GM18511 (cell line): Measurements from ENCODE around the gene SLC39A11.
A peak's percentile ranks its signal among the peaks of the same experiment; 100 is the strongest.
"Not testable (repeated sequence)": the region's sequence is repeated elsewhere in the genome, so short reads cannot be mapped to it uniquely, and the experiment has no call there.

Experiments
- ATAC-seq: cut with Tn5 transposase; IDR thresholded peaks from one replicate; pipeline ENCODE4 v1.9.1; 2021; ENCODE audit warnings: mild to moderate bottlenecking, moderate library complexity; ENCODE audit not compliant: unreplicated experiment

The SLC39A11 gene

DNA sequence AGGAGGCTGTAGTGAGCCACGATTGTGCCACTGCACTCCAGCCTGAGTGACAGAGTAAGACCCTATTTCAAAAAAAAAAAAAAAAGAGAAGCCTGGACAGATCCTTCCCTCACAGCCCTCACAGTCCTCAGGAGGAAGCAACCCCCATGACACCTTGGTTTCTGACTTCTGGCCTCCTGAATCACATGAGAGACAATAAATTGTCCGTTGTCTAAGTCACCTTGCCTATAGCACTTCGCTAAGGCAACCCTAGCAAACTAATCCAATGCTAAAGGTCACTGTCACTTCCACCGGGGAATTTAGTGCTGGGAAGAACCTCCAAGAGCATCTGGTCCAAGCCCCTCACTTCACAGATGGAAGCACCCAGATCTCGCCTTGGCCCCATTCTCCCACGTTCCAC is 18.9 kb upstream of the SLC39A11 start:
- ATAC-seq, result no peak

DNA sequence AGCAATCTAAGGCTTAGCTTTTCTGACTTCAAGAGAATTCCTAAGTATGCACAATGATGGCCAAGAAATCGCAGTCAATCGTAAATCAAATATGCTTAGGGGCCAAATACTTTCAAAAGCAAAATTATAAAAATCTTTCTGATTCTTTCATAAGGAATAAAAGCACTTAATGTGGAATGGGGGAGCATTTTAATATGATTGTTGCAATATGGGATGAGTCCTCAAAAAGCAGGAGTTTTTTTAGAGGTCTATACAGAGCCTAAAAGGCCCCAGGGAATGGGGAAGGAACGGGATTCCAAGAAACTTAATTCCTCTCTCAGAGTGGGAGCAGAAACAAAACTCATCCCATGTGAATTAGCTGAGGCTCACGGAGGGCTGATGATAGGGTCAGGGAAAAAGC is 14.7 kb upstream of the SLC39A11 start:
- ATAC-seq, result no peak

DNA sequence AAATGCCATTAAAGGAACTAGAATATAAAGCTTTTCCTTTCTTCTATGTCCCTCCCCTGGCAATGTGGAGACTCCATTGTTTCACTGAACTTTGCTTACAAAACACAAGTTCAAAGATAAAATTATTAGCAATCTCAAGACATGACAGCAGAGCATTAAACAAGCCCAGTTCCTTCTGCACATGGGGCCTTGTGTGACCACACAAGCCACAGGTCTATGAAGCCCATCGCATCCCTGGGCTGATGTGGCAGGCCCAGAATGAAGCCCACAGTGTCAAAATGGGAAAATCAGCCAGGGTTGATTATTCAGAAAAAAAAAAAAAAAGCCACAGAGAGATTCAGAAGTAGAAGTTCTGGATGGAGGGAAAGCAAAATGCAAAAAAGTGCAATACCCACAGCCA is 12.9 kb upstream of the SLC39A11 start:
- ATAC-seq, result no peak

DNA sequence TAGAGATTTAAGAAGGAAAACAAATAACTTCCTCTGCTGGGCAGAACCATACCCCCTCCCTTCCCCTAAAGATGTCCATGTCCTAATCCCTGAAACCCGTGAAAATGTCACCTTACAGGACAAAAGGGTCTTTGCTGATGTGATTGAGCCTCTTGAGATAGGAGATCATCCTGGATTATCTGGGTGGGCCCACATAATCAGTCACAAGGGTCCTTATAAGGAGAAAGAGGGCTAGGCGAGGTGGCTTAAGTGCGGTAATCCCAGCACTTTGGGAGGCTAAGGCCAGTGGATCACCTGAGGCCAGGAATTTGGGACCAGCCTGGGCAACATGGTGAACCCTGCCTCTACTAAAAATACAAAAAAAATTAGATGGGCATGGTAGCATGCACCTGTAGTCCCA is 12.0 kb upstream of the SLC39A11 start:
- ATAC-seq, result no peak

DNA sequence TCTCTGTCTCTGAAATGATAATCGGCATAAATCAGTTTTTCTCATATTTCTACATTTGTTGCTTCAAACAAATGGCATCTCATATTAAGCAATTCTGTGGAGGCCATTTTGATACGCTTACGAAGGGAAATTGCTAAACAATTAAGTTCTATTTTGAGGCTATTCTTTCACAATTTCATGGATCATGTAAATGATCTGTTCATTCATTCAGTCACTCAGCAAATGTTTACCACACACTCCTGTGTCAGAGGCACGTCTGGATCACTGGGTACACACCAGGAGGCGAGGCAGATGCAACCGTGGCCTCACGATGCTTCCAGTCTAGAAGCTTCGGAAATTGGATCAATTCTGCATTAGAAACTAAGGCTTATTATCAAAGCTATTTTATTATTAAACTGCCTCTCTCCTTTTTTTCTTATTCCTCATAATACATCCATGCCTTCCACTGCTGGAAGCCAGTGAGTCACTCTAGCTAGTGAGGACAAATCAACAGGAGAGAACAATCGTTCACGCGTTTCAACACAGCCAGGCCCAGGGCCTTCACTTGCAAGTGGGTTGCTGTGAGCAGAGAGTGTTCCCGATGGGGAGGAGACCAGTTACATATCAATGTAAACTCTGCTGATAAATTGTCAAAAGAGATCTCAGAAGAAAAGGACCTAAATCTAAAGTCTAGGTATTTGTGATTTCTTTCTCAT is 11.3 kb upstream of the SLC39A11 start:
- ATAC-seq, result no peak

DNA sequence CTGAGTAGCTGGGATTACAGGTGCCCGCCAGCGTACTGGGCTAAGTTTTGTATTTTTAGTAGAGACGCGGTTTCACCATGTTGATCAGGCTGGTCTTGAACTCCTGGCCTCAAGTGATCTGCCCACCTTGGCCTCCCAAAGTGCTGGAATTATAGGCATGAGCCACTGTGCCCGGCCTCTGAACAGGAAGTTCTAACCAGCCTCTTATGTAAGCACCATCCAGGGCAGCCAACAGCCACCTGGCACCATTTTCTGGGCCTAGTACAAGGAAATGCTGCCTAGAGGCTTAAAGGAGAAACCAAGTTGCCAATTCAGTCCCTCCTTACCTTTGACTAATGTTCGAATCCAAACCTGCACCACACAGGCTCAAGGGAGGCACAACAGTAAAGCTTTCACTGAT is 8.5 kb upstream of the SLC39A11 start:
- no peak for ATAC-seq

DNA sequence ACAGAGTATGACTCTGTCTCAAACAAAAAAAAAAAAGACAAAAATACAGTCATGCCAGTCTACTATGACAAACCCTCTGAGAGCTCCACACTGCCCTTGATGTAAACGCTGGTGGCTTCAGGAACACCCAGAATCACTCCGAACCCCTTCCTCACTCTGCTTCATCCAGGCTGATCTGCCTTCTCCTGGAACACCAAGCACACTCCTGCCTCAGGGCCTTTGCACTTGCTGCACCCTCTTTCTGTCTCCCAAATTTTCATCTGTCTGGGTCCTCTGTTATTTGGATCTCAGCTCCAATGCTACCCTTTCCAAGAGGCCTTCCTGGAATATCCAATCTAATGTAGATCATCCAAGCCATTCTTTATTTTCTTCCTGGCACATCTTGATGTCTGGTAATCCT is 7.9 kb upstream of the SLC39A11 start:
- ATAC-seq, result no peak

DNA sequence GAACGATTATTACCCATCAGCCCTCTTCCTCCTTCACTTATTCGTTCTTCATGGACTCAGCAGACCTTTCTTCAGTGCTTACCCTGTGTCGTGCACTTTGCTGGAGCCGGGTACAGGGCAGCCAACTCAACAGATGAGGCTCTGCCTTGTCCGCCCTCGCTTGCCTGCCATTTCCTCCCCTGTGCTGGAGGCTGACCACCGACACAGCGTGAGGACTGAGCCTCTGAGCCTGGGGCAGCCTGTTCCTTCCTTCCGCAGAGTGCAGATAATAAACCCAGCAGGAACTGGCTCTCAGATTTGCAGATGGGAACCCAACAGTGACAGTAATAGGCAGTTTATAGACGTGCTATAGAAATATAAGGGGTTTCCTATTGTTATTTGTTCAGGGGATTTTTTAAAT is 7.0 kb upstream of the SLC39A11 start:
- ATAC-seq, result no peak

DNA sequence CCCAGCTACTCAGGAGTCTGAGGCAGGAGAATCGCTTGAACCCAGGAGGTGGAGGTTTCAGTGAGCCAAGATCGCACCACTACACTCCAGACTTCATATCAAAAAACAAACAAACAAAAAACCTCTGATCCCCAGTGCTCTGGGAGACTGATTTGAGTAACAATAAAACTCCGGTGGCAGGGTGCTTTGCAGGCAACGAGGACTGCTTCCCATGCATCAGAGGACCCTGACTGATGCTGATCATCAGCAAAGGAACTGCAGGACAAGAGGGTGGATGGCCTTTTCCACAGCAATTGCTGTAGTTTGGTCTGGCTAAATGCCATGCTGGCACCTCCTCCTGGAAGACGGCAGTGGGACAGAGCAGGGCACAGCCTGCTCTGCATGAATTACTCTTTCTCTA is 6.4 kb upstream of the SLC39A11 start:
- ATAC-seq, result no peak

DNA sequence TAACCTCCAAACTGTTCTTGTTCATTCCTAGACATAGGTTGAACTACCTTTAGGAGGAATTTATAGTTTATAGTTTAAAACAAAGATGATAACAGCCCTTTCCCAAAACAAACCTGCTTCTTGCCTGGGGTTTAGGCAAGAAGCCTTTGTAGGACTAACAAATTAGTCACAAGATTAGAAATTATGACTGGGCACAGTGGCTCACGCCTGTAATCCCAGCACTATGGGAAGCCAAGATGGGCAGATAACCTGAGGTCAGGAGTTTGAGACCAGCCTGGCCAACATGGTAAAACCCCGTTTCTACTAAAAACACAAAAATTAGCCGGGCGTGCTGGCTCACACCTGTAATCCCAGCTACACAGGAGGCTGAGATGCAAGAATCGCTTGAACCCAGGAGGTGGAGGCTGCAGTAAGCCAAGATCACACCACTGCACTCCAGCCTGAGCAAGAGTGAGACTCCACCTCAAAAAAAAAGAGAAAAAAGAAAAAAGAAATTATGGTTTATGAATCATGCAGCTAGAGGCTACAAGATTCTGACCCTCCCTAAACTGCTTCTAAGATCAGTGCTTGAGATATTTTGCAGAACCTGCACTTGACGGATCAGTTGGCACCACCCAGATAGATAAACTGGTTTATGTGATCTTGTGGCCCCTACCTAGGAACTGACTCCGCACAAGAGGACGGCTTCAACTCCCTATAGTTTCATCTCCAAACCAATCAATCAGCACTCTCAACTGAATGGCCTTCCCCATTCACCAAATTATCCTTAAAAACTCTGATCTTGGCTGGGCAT is 5.7 kb upstream of the SLC39A11 start:
- not testable (repeated sequence) for ATAC-seq

DNA sequence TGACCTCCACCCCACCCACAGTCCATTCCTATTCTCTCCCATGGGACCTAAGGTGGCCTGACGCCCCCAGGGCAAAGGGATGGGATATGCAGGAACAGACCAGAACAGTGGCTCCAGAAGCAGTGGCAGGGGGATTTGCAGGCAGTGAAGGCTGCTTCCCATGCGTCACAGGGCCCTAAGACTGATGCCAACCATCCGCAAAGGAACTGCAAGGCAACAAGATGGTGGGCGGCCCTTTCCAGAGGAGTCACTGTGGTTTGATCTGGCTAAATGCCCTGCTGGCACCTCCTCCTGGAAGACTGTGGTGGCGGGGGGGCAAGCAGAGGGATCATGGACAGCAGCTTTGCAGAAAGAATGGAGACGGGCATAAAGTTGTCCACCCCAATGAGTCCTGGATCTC is 4.4 kb upstream of the SLC39A11 start:
- ATAC-seq, result no peak

DNA sequence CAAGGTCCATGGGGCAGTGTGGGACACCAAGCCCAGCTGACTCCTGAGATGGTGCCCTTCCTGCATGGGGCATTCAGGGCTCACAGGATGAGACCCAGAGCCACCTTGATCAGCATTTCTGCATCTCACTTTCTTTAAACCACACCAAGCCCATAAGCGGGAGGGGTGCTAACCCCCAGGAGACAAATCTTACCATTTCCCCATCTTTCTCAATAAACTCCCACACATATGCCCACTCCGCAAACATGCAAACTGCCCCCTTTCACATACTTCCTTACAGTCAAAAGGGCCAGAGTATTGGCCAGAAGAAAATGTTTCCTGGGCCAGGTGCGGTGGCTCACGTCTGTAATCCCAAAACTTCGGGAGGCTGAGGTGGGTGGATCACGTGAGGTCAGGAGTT is 3.7 kb upstream of the SLC39A11 start:
- ATAC-seq, result no peak

DNA sequence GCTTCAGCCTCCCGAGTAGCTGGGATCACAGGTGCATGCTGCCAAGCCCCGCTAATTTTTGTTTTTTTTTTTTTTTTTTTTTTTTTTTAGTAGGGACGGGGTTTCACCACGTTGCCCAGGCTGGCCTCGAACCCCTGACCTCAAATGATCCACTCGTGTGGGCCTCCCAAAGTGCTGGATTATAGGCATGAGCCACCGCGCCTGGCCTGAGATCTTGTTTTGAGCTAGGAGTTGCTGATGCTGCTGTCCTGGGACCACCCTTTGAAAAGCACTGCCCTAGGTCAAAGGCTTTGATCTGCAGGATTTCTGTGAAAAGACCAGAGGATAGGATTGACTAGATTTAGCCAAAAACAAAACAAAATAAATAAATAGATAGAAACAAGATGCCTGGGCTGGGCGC is 798 bp upstream of the SLC39A11 start:
- ATAC-seq, result no peak

DNA sequence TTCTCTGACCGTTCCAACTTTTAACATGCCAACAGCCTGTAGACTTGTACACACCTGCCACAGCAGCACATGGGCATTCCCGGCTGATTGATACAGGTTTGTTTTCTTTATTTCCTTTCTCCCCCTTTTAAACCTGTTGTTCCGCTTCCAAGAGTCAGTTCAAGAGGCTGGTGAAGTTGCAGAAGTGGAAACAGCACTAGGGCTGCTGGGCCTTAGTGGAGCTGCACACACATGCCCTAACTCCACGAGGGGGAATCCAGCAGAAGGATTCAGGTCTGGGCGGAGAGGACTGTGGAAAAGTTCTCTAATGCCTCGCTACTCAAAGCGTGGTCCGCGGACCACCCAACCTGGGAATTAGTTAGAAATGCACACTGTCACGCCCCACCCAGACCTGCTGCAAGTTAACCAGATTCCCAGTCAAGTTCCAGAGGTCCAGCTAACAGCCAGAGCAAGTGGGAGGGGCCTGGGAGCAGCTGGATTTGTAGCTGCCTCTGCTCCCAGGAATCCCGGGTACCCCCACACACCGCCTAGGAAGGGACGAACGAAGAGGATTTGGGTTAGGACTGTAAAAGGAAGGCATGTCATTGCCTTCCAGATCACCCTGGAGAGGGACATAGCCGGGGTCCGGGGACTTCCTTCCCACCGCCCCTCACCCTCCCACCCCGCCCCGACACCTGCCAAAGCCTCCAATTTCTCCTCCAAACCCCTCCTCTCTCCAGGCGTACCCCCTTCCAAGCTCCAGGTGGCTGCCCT is 542 bp downstream of the SLC39A11 start:
- peak; percentile 32 for ATAC-seq

DNA sequence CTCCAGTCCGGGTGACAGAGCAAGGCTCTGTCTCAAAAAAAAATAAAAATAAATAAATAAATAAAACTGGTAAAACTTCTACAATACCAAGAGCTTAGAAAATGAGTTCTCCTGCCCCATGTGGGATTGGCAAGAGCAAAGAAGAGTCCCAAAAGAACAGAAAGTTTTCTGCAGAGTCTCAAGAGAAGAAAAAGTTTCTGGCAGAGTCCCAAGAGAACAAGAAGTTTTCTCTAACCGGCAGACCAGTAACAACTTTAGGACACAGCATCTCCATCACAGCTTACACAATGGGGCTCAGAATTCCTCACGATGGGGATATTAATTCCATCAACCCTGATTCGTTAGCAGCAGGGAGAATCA is 1.1 kb downstream of the SLC39A11 start:
- no peak for ATAC-seq

DNA sequence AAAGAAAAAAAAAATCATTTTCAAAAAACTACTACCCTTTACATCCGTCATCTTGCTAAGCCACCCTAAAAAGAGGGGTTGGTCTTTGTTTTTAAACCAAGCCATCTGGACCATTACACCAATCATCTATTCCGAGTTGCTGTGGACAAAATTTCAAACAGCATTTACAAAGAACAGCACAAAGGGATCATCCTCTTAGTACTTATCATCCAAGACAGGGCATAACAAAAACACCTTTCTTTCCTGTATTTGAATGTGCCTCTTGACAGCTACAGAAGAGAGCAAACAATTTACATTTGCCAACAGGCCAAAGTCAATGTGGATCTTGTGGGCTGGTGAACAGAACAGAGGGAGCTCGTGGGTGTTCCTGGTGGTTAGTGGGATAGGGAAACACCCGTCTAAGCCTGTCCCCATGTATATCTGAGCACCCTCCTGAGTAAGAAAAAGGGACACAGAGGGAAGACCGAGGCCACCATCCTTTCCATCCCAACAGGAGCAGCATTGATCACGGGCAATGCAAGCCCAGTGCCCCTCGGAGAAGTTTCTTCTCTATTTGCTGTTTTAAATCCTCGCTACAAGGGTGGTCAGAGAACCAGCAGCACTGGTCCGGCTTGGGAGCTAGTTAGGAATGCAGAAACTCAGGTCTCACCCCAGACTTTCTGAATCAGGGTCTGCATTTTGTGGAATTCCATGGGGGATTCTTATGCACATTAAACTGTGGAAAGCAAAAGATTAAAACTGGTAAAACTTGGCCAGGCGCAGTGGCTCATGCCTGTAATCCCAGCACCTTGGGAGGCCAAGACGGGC is 1.9 kb downstream of the SLC39A11 start:
- no peak for ATAC-seq

DNA sequence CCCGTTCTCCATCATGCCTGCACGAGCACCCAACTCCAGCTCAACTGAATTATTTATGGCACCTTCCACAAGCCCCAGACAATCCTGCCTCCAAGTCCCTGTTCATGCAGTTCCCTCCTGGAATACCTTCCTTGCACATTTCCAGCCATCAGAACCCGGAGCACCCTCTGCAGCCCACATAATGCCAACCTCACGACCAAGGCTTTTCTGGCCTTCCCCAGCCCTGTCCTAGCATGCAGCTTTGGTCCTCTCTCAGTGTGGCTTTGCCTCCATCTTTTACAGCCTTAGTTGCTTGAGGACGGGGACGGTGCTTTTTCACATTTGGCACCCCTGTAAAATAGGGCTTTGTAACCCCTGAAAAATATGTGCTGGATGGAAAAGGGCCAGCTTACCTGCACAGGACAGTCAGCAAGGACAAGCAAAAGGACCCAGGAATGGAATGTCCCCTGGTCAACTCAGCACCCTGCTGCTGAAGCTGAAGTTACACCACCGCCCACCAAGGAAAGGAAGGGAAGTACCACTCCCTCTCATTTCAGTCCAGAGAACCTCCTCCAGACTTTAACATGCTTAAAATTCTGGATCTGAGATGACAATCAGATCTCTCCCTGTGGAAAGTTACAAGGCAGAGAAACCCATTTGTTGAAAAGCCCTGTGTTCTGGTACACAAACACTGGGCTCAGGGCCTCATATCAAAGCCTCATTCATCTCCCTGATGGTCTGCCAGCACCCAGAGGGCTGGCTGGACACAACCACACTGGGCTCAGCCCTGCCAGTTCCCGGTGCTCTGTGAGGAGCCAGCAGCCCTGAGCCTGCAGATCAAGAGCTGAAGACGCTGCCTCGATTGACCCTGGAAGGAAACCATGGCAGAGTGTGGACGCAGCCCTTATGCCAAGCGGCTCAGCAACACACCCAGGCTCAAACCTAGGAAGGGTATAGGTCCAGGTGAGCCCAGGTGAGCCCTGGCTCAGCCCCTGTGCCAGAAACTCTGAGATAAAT is 2.9 kb downstream of the SLC39A11 start:
- ATAC-seq, result no peak

DNA sequence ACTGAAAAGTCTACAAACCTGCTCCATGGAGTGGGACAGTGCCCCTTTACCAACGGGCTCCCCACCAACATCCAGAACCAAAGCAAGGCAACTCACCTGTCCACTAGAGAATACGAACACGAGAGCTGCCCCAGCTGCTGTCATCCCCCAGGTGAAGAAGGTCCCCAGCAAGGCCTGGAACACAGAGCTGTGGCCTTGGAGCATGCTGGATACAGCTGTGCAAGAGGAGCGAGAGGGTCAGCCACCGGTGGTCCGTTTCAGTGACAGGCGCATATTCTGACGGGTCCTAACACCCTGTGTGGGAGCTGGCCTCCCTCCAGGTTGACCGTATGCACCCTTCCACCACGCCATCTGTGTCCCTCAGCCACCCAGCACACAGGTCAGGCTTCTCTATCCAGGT is 3.9 kb downstream of the SLC39A11 start:
- no peak for ATAC-seq

DNA sequence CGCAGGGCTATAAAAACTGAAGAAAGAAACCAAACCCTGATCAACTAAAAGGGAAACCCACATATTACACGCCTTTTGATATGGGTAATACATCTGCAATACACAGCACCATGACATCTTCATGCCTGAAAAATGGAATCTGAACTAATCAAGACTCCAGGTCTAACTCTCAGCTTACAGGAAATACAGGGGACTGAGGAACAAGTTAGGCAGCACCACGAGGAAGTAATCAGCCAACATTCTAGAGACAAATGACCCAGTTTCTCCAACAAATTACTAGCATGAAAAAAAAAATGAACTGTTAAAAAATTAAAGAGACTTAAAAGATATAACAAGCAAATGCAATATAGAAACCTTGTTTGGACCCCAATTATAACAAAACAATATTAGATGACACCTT is 9.1 kb downstream of the SLC39A11 start:
- ATAC-seq, result no peak

DNA sequence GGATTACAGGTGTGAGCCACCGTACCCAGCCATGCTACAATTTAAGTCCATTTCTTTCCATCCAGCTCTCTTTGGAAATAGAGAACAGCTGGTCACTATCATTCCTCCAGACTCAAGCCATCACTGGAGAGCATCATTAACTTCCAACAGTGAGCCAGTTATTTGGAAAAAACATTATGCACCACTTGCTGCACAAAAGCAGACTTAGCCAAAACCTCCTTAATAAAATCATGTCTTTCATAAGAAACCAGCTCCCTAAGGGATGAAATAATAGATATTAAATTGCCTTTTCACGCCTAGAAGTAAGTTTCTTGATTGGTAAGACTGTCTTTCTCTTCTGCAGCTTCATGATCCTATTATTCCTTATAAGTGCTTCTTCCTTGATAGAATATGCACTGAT is 17.9 kb downstream of the SLC39A11 start:
- ATAC-seq, result no peak
